NT2/D1 (cell line): Measurements from ENCODE around the gene MIER3.

Experiments used
- DNase-seq: peaks from one replicate; pipeline ENCODE4 v3.0.0-alpha.2; 2011; ENCODE audit warnings: low read depth, low spot score
- H3K27me3 ChIP-seq: 2 replicates; pipeline ENCODE4 v1.6.0; 2011; ENCODE audit warnings: mild to moderate bottlenecking; ENCODE audit not compliant: insufficient read length, insufficient read depth
- H3K36me3 ChIP-seq: 2 replicates; pipeline ENCODE4 v1.6.1; 2011; ENCODE audit warnings: mild to moderate bottlenecking, low read length, mixed read lengths; ENCODE audit not compliant: insufficient read depth, insufficient read length
- H3K4me1 ChIP-seq: 2 replicates; pipeline ENCODE4 v1.5.1; 2011; ENCODE audit not compliant: insufficient read depth, insufficient read length
- H3K4me3 ChIP-seq: 2 replicates; pipeline ENCODE4 v1.5.1; 2011; ENCODE audit warnings: low read depth; ENCODE audit not compliant: insufficient read length
- H3K9ac ChIP-seq: 2 replicates; pipeline ENCODE4 v1.6.0; 2011; ENCODE audit warnings: low read depth; ENCODE audit not compliant: insufficient read length
- H3K9me3 ChIP-seq: 2 replicates; pipeline ENCODE4 v1.5.1; 2011; ENCODE audit warnings: mild to moderate bottlenecking, low read length; ENCODE audit not compliant: insufficient read depth
- SUZ12 ChIP-seq: IDR thresholded peaks from 2 replicates; pipeline ENCODE4 v1.6.1; 2011; ENCODE audit not compliant: insufficient read length, insufficient read depth; ENCODE audit errors: extremely low read depth
- YY1 ChIP-seq: IDR thresholded peaks from 2 replicates; pipeline ENCODE4 v1.6.1; 2011; ENCODE audit not compliant: insufficient read length, insufficient read depth
- ZNF274 ChIP-seq: IDR thresholded peaks from 2 replicates; pipeline ENCODE4 v1.6.1; 2011; ENCODE audit warnings: mild to moderate bottlenecking, low read depth, low read length

MIER3 gene

DNA sequence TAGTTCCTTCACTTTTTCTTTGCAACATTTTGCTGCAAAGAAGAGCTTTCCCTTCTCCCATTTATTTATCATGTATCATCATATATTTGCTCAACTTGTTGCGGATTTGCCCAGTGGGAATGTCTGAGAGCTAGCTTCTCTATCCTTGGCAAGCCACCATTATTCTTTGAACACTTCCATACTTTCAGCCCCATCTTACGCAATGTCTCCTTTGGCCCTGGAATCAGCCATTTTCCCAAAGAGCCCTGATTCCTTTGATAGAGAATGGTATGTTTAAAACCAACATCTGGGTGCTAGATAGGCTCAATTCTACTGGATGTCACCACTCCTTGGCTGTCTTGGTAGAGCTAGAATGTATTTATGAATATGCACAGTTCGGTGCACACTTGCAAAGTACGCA lies 55.2 kb downstream of the MIER3 start:
- Histone ChIP-seq H3K9me3 (no peaks in the 10 kb centered on the region), H3K9ac (no peak overlapping the region), H3K4me1 (no peaks in the 10 kb centered on the region), H3K4me3 (no peak overlapping the region), H3K27me3 (no peaks in the 10 kb centered on the region), H3K36me3 (peaks cover 13% of the 10 kb centered on the region)
- no peak for DNase-seq
- TF ChIP-seq YY1 (no peak), SUZ12 (no peak), ZNF274 (no peak)

- H3K9ac ChIP-seq, result no peak overlapping the region
- H3K9me3 ChIP-seq, result no peaks in the 10 kb centered on the region
- H3K4me1 ChIP-seq, result no peaks in the 10 kb centered on the region
- DNase-seq, result no peak
- no peak overlapping the region for H3K4me3 ChIP-seq
- H3K36me3 ChIP-seq, result peaks cover 21% of the 10 kb centered on the region
- no peaks in the 10 kb centered on the region for H3K27me3 ChIP-seq
- TF ChIP-seq YY1, result no peak
- no peak for TF ChIP-seq SUZ12
- no peak for TF ChIP-seq ZNF274
These were observed 58.5 kb downstream of the MIER3 start for GRCh38 chr5:56893251-56893951.

- no peak for DNase-seq
- TF ChIP-seq SUZ12, result no peak
- no peak for TF ChIP-seq YY1
- TF ChIP-seq ZNF274, result no peak
- H3K9ac ChIP-seq, result no peak overlapping the region
- no peaks in the 10 kb centered on the region for H3K27me3 ChIP-seq
- H3K4me1 ChIP-seq, result no peaks in the 10 kb centered on the region
- no peaks in the 10 kb centered on the region for H3K9me3 ChIP-seq
- no peak overlapping the region for H3K4me3 ChIP-seq
- H3K36me3 ChIP-seq, result peaks cover 79% of the 10 kb centered on the region
These were observed 70.4 kb downstream of the MIER3 start for GRCh38 chr5:56881571-56881970.

- no peak overlapping the region for H3K4me3 ChIP-seq
- H3K9ac ChIP-seq, result no peak overlapping the region
- H3K36me3 ChIP-seq, result peaks cover 63% of the 10 kb centered on the region
- no peaks in the 10 kb centered on the region for H3K9me3 ChIP-seq
- H3K27me3 ChIP-seq, result no peaks in the 10 kb centered on the region
- TF ChIP-seq ZNF274 (no peak), SUZ12 (no peak), YY1 (no peak)
- H3K4me1 ChIP-seq, result no peaks in the 10 kb centered on the region
- no peak for DNase-seq
These were observed 75.6 kb downstream of the MIER3 start for GRCh38 chr5:56876327-56876726.

DNA sequence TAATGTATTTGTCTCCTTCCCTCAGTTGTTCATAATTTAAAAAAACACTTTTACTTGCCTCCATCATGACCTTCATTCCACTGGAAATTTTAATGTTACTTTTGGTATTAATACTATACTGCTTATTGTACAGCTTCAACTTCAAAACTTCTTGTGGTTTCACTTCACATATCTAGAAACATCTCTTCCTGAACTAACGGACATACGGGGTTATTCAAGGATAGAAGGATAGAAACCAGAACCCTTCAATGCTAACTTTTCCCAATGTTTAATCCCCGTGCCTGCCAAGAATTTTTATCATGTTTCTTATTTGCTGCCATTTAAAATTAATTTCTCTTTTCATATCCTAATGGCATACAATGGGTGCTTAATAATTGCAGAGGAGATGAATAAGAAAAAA lies 78.9 kb downstream of the MIER3 start:
- Histone ChIP-seq H3K4me1 (no peaks in the 10 kb centered on the region), H3K9me3 (no peaks in the 10 kb centered on the region), H3K4me3 (no peak overlapping the region), H3K36me3 (peaks cover 39% of the 10 kb centered on the region), H3K27me3 (no peaks in the 10 kb centered on the region), H3K9ac (no peak overlapping the region)
- DNase-seq, result no peak
- no peak for TF ChIP-seq ZNF274
- TF ChIP-seq SUZ12, result no peak
- TF ChIP-seq YY1, result no peak

- H3K9ac ChIP-seq, result no peak overlapping the region
- H3K27me3 ChIP-seq, result no peaks in the 10 kb centered on the region
- no peaks in the 10 kb centered on the region for H3K4me1 ChIP-seq
- no peak overlapping the region for H3K4me3 ChIP-seq
- no peak for DNase-seq
- no peaks in the 10 kb centered on the region for H3K9me3 ChIP-seq
- TF ChIP-seq SUZ12 (no peak), YY1 (no peak), ZNF274 (no peak)
- peaks cover 39% of the 10 kb centered on the region for H3K36me3 ChIP-seq
These were observed 80.1 kb downstream of the MIER3 start for GRCh38 chr5:56871777-56872176.
